C1 segment of cervical spinal cord (tissue), 14 donors: ENCODE data around the gene USP7.
"Not testable (repeated sequence)": the region's sequence is repeated elsewhere in the genome, so short reads cannot be mapped to it uniquely, and the experiment has no call there.

Experiments
- DNase-seq, 14 donors: peaks; one replicate each; lab custom pipeline; 2025; lab: John Stamatoyannopoulos, UW

The USP7 gene

GRCh38 chr16:8880839-8881510, 82.7 kb downstream of the USP7 start:
- no peak for DNase-seq

DNA sequence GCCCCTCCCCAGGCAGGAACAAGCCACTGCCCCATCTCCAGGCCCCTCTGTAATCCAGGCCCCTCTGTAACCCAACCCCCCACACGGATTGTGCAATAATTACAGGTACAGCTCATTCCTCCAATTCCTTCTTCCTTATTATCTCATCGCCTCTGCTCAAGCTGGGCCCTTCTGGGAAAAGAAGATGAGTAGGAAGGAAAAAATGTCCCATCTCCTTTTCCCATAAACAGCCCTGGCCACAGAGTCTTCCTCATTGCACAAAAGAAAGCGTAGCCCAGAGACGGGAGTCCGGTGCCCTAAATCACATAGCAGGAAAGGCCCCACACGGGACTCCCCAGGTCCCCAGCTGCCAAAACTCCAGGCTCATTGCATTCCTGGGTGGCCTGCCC, 85.2 kb downstream of the USP7 start:
- DNase-seq: no peak

DNA sequence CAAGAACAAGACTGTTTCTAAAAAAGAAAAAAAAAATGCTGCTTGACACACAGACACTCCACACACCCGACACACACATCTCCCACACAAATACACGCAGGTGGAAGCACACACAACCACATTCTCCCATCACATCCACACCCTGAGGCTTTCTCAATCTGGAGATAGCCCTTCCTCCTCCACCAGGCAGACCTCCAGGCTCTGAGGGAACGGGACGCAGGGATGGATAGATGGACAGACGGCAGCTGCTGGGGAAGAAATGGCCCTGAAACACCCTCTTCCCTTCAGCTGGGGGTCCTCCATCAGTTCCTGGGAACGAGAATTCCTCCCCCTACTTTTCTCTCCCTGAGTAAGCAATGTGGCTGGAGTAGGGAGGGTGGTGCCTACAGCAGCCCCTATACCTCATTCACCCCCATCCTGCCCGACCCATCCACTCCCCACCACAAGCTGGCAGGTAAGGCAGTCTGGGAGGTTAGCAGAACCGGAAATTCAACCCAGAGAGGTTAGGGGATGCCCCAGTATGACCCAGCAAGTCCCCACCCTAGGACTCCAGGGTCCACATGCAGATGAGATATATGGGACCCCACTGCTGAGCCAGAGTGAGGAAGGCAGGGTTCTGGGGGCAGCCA, 85.7 kb downstream of the USP7 start:
- no peak for DNase-seq

- not testable (repeated sequence) for DNase-seq
These were observed 88.4 kb downstream of the USP7 start for GRCh38 chr16:8875317-8875716.

GRCh38 chr16:8874388-8874787, 89.3 kb downstream of the USP7 start:
- DNase-seq: no peak

DNA sequence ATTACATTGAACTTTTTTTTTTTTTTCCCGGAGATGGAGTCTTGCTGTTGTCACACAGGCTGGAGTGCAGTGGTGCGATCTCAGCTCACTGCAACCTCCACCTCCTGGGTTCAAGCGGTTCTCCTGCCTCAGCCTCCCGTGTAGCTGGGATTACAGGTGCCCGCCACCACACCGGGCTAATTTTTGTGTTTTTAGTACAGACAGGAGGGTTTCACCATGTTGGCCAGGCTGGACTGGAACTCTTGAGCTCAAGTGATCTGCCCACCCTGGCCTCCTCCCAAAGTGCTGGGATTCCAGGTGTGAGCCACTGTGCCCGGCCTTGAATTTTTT, 89.9 kb downstream of the USP7 start:
- not testable (repeated sequence) for DNase-seq

DNA sequence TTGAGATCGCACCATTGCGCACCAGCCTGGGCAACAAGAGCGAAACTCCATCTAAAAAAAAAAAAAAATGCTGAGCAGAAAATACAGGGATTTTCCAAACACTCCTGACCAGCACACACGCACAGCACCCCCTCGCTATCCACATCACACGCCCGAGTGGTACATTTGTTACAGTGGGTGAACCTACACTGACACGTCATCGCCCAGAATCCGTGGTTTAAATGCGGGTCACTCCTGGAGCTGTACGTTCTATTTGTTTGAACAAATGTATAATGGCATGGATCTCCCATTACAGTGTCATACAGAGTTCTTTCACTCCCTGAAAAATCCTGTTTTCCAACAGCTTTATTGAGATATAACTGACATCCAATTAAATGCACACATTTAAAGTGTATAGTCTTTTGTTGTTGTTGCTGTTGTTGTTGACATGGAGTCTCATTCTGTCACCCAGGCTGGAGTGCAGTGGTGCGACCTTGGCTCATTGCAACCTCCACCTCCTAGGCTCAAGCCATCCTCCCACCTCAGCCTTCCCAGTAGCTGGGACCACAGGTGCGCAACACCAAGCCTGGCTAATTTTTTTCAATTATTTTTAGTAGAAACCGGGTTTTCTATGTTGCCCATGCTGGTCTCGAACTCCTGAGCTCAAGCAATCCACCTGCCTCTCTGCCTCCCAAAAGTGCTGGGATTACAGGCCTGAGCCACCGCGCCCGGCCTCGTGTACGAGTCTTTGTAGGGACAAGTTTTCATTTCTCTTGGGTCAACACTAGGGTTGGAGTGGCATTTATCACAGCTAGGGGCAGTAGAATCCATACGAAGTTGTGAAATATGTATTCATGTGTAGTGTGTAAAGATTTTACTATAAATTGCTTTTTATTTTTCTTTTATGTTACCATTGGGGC, 90.5 kb downstream of the USP7 start:
- DNase-seq: no peak

DNA sequence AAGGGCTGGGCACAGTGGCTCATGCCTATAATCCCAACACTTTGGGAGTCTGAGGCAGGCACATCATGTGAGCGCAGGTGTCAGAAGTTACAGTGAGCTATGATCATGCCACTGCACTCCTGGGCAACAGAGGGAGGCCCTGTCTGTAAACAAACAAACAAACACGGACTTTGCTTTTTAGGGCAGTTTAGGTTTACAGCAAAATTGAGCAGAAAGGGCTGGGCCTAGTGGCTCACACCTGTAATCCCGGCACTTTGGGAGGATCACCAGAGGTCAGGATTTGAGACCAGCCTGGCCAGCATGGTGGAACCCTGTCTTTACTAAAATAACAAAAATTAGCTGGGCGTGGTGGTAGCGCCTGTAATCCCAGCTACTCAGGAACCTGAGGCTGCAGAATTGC, 91.6 kb downstream of the USP7 start:
- no peak for DNase-seq

DNA sequence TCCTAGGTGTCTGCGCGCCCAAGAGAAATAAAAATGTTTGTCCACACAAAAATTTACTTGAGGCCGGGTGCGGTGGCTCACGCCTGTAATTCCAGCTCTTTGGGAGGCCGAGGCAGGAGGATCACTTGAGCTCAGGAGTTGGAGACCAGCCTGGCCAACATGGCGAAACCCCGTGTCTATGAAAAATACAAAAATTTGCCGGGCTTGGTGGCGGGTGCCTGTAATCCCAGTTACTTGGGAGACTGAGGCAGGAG, 93.8 kb downstream of the USP7 start:
- not testable (repeated sequence) for DNase-seq

GRCh38 chr16:8869212-8869987, 94.3 kb downstream of the USP7 start:
- no peak for DNase-seq

DNA sequence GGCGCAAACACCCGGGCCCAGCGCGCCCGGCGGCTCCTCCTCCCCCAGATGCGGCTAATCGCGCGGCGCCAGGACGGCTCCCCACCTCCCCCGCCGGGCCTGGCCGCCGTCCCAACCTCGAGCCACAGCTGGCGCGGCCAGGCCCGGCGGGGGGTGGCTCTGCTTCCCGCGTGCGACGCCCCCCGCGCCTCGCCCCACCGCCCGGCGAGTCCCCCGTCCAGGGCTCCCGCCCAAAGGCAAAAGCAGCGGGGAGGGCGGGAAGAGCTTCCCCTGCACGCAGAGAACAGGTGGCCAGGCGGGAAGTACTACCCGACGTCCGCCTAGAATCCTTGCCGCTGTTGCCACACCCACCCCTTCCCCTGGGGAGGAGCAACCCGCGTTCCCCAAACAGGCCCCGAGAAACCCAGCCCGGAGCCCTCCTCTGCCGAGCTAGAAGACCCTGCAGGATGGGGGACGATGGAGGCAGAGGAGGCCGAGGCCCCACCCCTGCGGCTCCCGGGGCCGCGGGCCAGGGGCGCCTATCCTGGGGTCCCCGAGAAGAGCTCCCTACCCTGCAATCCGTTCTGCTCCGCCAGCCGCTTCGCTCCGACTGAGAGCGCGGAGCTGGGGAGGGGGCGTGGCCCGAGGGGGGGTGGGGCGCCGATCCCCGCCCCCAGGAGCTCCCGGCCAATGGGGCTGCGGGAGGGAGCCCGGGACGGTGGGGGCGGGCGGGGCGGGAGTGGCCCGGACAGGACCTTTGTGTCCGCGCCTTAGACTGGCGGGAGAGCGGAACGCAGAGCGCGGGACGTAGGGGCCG, 95.1 kb downstream of the USP7 start, which contains the start of gene CARHSP1:
TSS of gene CARHSP1 (minus strand) at position 591 of the 796 bp plus-strand sequence. CDS start 9,678 bp downstream, outside the sequence.
- DNase-seq: peak; percentile 9 to 90 (median 82)

DNA sequence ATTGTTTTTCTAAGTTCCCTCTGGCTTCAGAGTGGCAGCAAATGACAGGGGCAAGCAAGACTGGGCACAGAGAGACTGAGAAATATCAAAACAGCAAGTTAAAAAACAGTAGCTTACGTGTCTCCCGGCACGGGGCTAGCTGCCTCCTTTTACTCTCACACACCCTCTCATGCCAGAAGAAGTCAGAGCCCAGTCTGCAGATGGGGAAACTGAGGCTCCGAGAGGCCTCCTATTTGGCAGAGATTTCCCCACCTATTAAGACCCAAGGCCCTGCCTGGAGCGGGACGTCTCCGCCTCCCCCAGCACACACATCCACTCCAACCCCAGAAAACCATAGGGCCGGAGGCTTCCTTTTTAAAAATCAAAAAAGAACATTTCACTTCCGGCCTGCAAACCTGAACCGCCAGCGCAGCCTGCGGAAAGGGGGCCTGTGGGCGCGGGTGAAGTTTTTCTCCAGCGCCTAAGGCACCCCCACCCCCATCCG, 95.7 kb downstream of the USP7 start:
- DNase-seq: peak in 1 of 14 donors; percentile 48

- peak in 10 of 14 donors; percentile 19 to 52 (median 36) for DNase-seq
These were observed 96.3 kb downstream of the USP7 start for GRCh38 chr16:8867216-8867931.

DNA sequence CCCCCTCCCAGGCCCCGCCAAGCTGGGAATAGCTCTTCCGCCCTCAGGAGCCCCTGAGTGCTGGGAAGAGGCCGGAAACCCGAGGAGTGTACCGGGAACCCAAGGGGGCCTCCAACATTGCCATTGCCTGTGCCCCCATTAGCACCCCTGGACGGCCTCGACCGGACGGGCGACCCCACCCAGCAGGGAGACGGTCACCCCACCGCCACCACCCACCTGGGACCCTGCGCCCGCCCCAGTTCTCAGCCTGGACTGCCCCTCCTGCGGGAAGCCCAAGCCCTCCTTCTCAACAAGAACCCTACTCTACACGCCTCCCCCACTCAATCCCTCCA, 96.9 kb downstream of the USP7 start:
- no peak for DNase-seq

- DNase-seq: peak in 8 of 14 donors; percentile 15 to 54 (median 30)
These were observed 97.4 kb downstream of the USP7 start for GRCh38 chr16:8866118-8866883.

GRCh38 chr16:8865145-8865882, 98.4 kb downstream of the USP7 start:
- no peak for DNase-seq

DNA sequence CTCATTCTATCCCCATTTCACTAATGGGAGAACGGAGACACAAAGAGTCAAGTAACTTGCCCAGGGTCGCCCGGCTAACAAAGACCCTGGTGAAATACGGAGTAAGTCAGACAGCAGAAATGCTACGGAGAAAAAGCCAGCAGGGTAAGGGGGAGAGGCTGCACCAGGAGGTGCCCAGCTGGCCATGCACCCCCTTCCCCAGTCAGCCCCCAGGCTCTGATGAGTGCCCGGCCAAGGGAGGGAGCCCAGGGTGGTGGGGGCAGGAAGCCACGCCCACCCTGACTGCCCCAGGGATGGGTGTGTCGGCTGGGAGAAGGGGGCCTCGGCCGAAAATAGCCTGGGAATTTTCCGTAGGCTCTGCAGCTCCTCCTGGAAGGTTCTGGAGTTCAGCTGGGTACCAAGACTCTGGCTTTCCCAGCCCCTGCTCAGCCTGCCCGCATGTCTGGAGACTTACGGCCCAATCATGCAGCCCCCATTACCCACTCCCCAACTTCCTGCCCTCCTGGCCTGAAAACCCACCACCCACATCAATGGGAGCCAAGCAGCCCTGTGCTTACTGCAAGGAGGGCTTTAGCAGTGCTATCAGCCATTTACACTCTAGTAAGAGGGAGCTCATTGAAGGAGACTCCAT, 99.1 kb downstream of the USP7 start:
- no peak for DNase-seq
